Fibroblast of skin of right quadriceps (primary cell): ENCODE data around the gene PDZK1.
"Not testable (repeated sequence)": the region's sequence is repeated elsewhere in the genome, so short reads cannot be mapped to it uniquely, and the experiment has no call there.

ENCODE experiments used
- DNase-seq: peaks from one replicate; pipeline ENCODE4 v3.0.0-alpha.2; 2013

The PDZK1 gene

GRCh38 chr1:145643990-145644389 lies 63.2 kb downstream of the PDZK1 start:
- not testable (repeated sequence) for DNase-seq

GRCh38 chr1:145641886-145642285 lies 65.3 kb downstream of the PDZK1 start:
- DNase-seq = not testable (repeated sequence)

- DNase-seq = not testable (repeated sequence)
Measured at GRCh38 chr1:145636237-145636636, 70.9 kb downstream of the PDZK1 start.

GRCh38 chr1:145622177-145622576 lies 85.0 kb downstream of the PDZK1 start:
- DNase-seq = not testable (repeated sequence)
